Hypothalamus (tissue), 51 donors: ENCODE data around the gene KDM6B.

Experiments used
- DNase-seq, 51 donors: peaks; one replicate each; lab custom pipeline; 2025; lab: John Stamatoyannopoulos, UW

KDM6B gene

GRCh38 chr17:7838090-7839075, 4.4 kb downstream of the KDM6B start:
- DNase-seq, result peak in 24 of 51 donors; percentile 8 to 77 (median 50)

- DNase-seq, result no peak
Observed at GRCh38 chr17:7839190-7839875, 5.3 kb downstream of the KDM6B start.

DNA sequence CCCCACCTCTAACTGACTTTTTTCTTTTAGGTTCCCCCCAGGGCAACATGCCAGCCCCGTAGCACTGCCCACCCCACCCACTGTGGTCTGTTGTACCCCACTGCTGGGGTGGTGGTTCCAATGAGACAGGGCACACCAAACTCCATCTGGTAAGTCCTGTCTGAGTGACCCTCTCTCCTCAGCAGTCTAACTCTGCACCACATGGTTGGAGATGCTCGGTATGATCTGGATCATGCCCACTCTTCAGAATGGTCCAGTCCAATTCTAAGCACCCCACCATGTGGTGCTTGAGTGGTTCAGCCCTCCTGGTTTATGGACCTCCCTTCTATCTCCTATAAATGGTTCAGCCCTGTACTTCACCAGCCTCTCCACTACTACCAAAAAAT, 5.9 kb downstream of the KDM6B start:
- DNase-seq, result no peak

DNA sequence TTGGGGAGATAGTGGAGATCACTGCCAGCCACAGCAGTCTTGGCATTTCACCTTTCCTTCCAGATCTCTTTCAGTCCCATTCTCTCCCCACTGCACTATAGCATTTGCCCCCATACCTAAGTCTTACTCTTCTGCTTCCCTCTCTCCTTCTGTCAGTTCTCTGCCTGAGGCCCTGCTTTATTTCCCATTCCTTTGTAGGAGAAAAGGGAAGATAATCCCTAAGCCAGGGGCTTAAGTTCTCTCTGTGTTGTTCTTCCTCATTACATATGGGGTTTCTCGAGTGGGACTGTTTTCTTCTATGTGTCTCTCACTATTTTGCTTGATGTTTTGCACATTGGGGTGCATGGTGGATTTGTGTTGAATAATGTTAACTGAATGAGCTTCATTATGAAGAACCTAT, 6.4 kb downstream of the KDM6B start:
- no peak for DNase-seq

GRCh38 chr17:7840875-7841274, 6.9 kb downstream of the KDM6B start:
- no peak for DNase-seq

DNA sequence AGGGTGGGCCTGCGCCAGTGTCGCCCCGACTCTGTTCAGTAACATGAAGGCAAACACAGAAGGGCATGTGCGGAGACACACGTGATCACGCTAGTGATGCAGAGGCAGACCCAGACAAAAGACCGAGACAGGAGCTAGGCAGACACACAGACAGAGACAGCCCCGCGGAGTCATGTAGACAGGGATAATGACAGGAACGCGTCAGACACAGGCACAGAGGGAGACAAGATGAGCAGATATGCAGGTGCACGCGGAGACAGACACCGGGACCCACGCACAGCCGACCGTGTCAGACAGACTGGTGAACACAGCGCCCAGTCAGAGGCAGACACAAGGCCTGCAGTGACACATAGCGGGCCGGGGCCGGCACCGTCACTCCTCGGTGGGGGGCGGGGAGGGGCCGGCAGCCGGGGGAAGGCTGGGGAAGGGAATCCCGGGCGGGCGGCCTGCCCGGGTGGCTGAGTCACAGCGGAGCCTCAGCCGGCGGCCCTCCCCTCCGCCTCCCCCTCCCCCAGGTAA, 7.4 kb downstream of the KDM6B start:
- peak in 46 of 51 donors; percentile 54 to 95 (median 87) for DNase-seq

GRCh38 chr17:7841915-7842379, 7.9 kb downstream of the KDM6B start:
- DNase-seq, result peak; percentile 68 to 95 (median 89)

GRCh38 chr17:7842380-7843256, 8.6 kb downstream of the KDM6B start:
- DNase-seq, result peak in 37 of 51 donors; percentile 32 to 92 (median 65)

- DNase-seq, result peak in 3 of 51 donors; percentile 62 to 68 (median 63)
Observed at GRCh38 chr17:7843257-7843535, 9.2 kb downstream of the KDM6B start.

GRCh38 chr17:7843536-7844291, 9.7 kb downstream of the KDM6B start:
- peak in 47 of 51 donors; percentile 35 to 88 (median 67) for DNase-seq

GRCh38 chr17:7844292-7845154, 10.5 kb downstream of the KDM6B start:
- peak in 50 of 51 donors; percentile 50 to 96 (median 89) for DNase-seq

GRCh38 chr17:7845359-7846062, 11.5 kb downstream of the KDM6B start:
- no peak for DNase-seq

DNA sequence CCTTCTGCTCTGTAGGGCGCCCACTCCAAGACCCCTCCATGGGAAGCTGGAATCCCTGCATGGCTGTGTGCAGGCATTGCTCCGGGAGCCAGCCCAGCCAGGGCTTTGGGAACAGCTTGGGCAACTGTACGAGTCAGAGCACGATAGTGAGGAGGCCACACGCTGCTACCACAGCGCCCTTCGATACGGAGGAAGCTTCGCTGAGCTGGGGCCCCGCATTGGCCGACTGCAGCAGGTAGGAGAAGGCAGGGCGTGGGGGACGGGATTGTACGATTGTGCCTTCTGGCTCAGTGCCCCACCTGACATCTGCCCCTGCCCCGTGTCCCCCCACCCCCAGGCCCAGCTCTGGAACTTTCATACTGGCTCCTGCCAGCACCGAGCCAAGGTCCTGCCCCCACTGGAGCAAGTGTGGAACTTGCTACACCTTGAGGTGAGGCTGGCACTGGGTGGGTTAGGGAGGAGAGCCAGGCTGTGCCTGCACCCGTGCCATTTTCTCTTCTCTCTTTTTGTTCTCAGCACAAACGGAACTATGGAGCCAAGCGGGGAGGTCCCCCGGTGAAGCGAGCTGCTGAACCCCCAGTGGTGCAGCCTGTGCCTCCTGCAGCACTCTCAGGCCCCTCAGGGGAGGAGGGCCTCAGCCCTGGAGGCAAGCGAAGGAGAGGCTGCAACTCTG, 12.2 kb downstream of the KDM6B start:
- DNase-seq, result no peak

GRCh38 chr17:7846765-7847661, 13.0 kb downstream of the KDM6B start:
- DNase-seq, result no peak

GRCh38 chr17:7848131-7848579, 14.1 kb downstream of the KDM6B start:
- no peak for DNase-seq

DNA sequence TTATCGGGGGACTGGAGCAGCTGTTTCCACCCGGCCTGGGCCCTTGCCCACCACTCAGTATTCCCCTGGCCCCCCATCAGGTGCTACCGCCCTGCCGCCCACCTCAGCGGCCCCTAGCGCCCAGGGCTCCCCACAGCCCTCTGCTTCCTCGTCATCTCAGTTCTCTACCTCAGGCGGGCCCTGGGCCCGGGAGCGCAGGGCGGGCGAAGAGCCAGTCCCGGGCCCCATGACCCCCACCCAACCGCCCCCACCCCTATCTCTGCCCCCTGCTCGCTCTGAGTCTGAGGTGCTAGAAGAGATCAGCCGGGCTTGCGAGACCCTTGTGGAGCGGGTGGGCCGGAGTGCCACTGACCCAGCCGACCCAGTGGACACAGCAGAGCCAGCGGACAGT, 14.7 kb downstream of the KDM6B start:
- DNase-seq, result no peak
